ENCODE measurements around the gene ITPR2. TPM values are rescaled to one million over a fixed set of nuclear protein-coding genes. Genes with fewer than 3 reads are reported as not detected.

ITPR2 gene
- total and polyA plus RNA-seq, 4 donors = 4.1 to 47.0 (median 26.5) TPM

DNA sequence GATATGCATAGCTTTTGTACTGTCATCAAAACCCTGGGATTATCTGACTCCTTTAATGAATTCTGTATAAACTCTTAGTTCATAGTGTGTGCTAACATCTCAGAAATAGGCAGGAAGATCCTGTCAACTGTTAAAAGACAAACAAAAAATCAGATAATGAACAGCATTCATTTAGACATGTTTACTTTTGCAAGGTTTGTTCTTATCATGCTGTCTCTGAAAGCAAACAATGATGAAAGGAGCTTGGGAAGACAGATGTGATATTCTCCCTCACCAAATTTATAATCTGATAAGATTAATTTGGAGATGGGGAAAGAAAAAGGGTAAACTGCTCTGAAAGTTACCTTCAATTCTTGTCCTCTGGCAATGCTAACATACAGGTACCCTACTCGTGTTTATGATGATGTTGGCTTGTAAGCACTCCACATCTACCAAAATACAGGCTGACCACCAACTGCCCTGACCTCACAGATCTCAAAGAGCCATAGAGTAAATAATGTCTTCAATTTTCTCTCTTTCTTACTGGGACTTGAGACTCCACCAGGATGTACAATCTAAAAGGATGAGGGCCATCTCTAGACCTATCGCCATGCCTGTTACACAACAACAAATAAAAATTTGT is 403.8 kb downstream of the ITPR2 start:
- peaks cover 0 to 2% (median under 1%) of the 10 kb centered on the region in 4 donors for H3K36me3 ChIP-seq (ENCODE audit: control insufficient read depth in 4 of 4, insufficient read depth in 4 of 4, low read length in 4 of 4)
- WGBS, 2 donors = 80 to 88% methylated on average over 2 of the region's 2 CpGs
- DNase-seq (no peak), ATAC-seq (ENCODE audit: insufficient read depth, low FRiP score) (no peak)
- no peak overlapping the region for H3K27ac ChIP-seq (ENCODE audit: low read depth in 1 of 2, low read length in 1 of 2)
- H3K4me3 ChIP-seq = no peak overlapping the region
- H3K9me3 ChIP-seq (ENCODE audit: control insufficient read depth in 4 of 4, insufficient read depth in 3 of 4, low read length in 3 of 4) = no peaks in the 10 kb centered on the region
- no peaks in the 10 kb centered on the region for H3K27me3 ChIP-seq (ENCODE audit: control insufficient read depth in 3 of 3, insufficient read depth in 3 of 3, low read length in 2 of 3)
- H3K4me1 ChIP-seq (ENCODE audit: control insufficient read depth in 5 of 5, insufficient read depth in 5 of 5, low read length in 5 of 5) = no peaks in the 10 kb centered on the region
- TF ChIP-seq, protein P1, sequence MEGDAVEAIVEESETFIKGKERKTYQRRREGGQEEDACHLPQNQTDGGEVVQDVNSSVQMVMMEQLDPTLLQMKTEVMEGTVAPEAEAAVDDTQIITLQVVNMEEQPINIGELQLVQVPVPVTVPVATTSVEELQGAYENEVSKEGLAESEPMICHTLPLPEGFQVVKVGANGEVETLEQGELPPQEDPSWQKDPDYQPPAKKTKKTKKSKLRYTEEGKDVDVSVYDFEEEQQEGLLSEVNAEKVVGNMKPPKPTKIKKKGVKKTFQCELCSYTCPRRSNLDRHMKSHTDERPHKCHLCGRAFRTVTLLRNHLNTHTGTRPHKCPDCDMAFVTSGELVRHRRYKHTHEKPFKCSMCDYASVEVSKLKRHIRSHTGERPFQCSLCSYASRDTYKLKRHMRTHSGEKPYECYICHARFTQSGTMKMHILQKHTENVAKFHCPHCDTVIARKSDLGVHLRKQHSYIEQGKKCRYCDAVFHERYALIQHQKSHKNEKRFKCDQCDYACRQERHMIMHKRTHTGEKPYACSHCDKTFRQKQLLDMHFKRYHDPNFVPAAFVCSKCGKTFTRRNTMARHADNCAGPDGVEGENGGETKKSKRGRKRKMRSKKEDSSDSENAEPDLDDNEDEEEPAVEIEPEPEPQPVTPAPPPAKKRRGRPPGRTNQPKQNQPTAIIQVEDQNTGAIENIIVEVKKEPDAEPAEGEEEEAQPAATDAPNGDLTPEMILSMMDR (IDR thresholded peaks at IDR 0.05; ENCODE audit: control extremely low read depth, extremely low read depth) = no peak
- H3K9ac ChIP-seq (ENCODE audit: insufficient read depth in 1 of 2, low read length in 2 of 2) = no peak overlapping the region

DNA sequence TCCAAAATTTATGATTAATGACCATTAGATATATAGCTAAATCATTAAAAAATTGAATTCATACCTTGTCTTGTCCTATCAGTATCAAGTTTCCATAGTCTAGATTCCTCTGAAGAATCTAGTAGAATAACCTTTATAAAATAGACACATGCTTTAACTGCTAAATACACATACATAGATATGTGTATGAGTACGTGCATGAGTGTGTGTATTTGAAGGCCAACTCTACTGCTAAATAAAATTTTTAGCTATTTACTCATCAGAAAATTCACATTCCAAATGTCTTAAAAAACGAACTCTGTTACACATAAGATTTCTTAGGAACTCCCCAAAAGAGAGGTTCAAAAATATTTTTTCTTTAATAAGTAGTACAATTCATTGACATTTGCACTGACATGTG is 404.6 kb downstream of the ITPR2 start:
- Histone ChIP-seq H3K4me3 (no peak overlapping the region), H3K27me3 (ENCODE audit: control insufficient read depth in 3 of 3, insufficient read depth in 3 of 3, low read length in 2 of 3) (no peaks in the 10 kb centered on the region), H3K9me3 (ENCODE audit: control insufficient read depth in 4 of 4, insufficient read depth in 3 of 4, low read length in 3 of 4) (no peaks in the 10 kb centered on the region), H3K27ac (ENCODE audit: low read depth in 1 of 2, low read length in 1 of 2) (no peak overlapping the region), H3K36me3 (ENCODE audit: control insufficient read depth in 4 of 4, insufficient read depth in 4 of 4, low read length in 4 of 4) (peaks cover 0 to 2% (median under 1%) of the 10 kb centered on the region in 4 donors), H3K4me1 (ENCODE audit: control insufficient read depth in 5 of 5, insufficient read depth in 5 of 5, low read length in 5 of 5) (no peaks in the 10 kb centered on the region), H3K9ac (ENCODE audit: insufficient read depth in 1 of 2, low read length in 2 of 2) (no peak overlapping the region)
- TF ChIP-seq, protein P1 (IDR thresholded peaks at IDR 0.05; ENCODE audit: control extremely low read depth, extremely low read depth) = no peak
- DNase-seq = no peak
- no peak for ATAC-seq (ENCODE audit: insufficient read depth, low FRiP score)
- 93 to 97% methylated on average over 2 of the region's 2 CpGs for WGBS, 2 donors

DNA sequence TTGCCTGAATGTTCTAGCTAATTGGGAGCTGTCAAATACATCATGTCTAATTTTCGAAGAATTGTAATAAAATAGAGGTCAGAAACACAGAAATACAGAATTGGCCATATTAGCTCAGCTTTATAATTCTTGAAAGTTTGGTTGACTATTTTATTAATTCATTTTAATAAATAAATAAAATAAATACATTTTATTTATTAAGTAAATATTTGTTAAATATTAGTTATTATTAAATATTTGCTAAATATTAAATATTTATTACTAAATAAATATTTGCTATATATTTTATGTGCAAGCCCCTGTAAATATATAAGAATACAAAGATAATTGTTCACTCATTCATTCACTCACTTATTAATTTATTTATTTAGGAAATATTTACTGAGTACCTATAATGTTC is 406.3 kb downstream of the ITPR2 start:
- H3K27me3 ChIP-seq (ENCODE audit: control insufficient read depth in 3 of 3, insufficient read depth in 3 of 3, low read length in 2 of 3) = no peaks in the 10 kb centered on the region
- 93 to 100% methylated on average over 1 of the region's 1 CpG for WGBS, 2 donors
- TF ChIP-seq, protein P1 (IDR thresholded peaks at IDR 0.05; ENCODE audit: control extremely low read depth, extremely low read depth) = no peak
- no peak overlapping the region for H3K4me3 ChIP-seq
- ATAC-seq (ENCODE audit: insufficient read depth, low FRiP score) (no peak), DNase-seq (no peak)
- H3K27ac ChIP-seq (ENCODE audit: low read depth in 1 of 2, low read length in 1 of 2) = no peak overlapping the region
- H3K4me1 ChIP-seq (ENCODE audit: control insufficient read depth in 5 of 5, insufficient read depth in 5 of 5, low read length in 5 of 5) = no peaks in the 10 kb centered on the region
- H3K36me3 ChIP-seq (ENCODE audit: control insufficient read depth in 4 of 4, insufficient read depth in 4 of 4, low read length in 4 of 4) = peaks cover 0 to 2% (median under 1%) of the 10 kb centered on the region in 4 donors
- no peak overlapping the region for H3K9ac ChIP-seq (ENCODE audit: insufficient read depth in 1 of 2, low read length in 2 of 2)
- H3K9me3 ChIP-seq (ENCODE audit: control insufficient read depth in 4 of 4, insufficient read depth in 3 of 4, low read length in 3 of 4) = no peaks in the 10 kb centered on the region
